BE2C (cell line): Measurements from ENCODE around the gene PEX10.

ENCODE experiments used
- DNase-seq: peaks from one replicate; pipeline ENCODE4 v3.0.0-alpha.2; 2020
- H3K27me3 ChIP-seq: fragments of 250-450 bp; sonication (Bioruptor Pico); 2 replicates; pipeline ENCODE4 v1.5.1; 2020; ENCODE audit warnings: mild to moderate bottlenecking
- H3K36me3 ChIP-seq: fragments of 250-450 bp; sonication (Bioruptor Pico); 2 replicates; pipeline ENCODE4 v1.5.1; 2020; ENCODE audit warnings: mild to moderate bottlenecking
- H3K4me1 ChIP-seq: fragments of 250-450 bp; sonication (Bioruptor Pico); 2 replicates; pipeline ENCODE4 v1.5.1; 2020
- H3K4me3 ChIP-seq: 2 replicates; pipeline ENCODE4 v1.5.1; 2011; ENCODE audit warnings: low read depth, low read length
- H3K9me3 ChIP-seq: fragments of 250-450 bp; sonication (Bioruptor Pico); 2 replicates; pipeline ENCODE4 v1.5.1; 2020
- CTCF ChIP-seq: IDR thresholded peaks from 2 replicates; pipeline ENCODE4 v1.5.1; 2012; ENCODE audit warnings: mild to moderate bottlenecking, low read depth, low read length

PEX10 gene

GRCh38 chr1:2457444-2457843 lies 45.1 kb upstream of the PEX10 start:
- TF ChIP-seq CTCF: no peak
- no peaks in the 10 kb centered on the region for H3K27me3 ChIP-seq
- H3K4me3 ChIP-seq: no peak overlapping the region

DNA sequence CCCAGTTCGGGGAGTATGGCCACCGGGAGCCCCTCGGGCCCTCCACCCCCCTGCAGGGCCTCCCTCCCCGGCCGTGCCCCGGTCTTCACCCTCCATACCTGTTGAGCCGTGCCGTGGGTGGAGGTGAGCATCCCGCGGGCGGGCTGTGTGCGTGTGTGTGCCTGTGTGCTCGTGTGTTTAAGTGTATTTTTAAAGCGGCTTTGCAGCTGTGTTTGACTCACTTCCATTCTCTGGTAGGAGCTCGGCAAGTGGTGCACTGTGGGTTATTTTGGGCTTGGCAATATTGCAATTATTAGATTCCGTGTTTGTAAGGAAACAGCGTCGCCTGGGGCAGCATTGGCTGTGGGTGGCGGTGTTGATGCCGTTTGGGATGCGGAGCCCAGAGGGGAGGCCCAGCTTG lies 43.4 kb upstream of the PEX10 start:
- DNase-seq: no peak
- H3K27me3 ChIP-seq: no peaks in the 10 kb centered on the region
- no peaks in the 10 kb centered on the region for H3K36me3 ChIP-seq
- H3K4me1 ChIP-seq: peaks cover 4% of the 10 kb centered on the region; the same call in 1 of the 2 replicates
- H3K4me3 ChIP-seq: no peak overlapping the region
- TF ChIP-seq CTCF: no peak
- no peaks in the 10 kb centered on the region for H3K9me3 ChIP-seq

More at GRCh38 chr1:2457444-2457843, 45.1 kb upstream of the PEX10 start:
- no peaks in the 10 kb centered on the region for H3K9me3 ChIP-seq
- peaks cover 4% of the 10 kb centered on the region; the same call in 1 of the 2 replicates for H3K4me1 ChIP-seq
- no peaks in the 10 kb centered on the region for H3K36me3 ChIP-seq
- DNase-seq: no peak

- no peak for DNase-seq
- no peaks in the 10 kb centered on the region for H3K9me3 ChIP-seq
- H3K4me3 ChIP-seq: no peak overlapping the region
- no peaks in the 10 kb centered on the region for H3K4me1 ChIP-seq
- TF ChIP-seq CTCF: no peak
- H3K36me3 ChIP-seq: no peaks in the 10 kb centered on the region
- no peaks in the 10 kb centered on the region for H3K27me3 ChIP-seq
These were observed 41.9 kb upstream of the PEX10 start for GRCh38 chr1:2454227-2454626.

DNA sequence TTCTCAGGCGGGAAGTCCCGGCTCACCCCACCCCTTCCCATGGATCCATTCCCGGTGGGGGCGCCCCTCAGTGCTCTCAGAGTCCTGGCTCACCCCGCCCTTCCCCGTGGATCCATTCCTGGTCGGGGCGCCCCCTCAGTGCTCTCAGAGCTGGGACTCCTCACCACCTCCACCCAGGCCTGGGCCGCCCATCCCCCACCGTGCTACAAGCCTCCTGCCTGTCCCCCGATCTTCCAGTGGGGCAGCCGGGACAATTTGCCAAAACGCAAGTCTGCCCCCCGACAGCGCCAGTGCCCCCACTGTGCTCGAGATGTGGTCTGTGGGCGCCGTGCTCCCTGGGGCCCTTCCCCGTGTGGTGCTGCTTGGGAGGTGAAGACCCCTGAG lies 40.6 kb upstream of the PEX10 start:
- Histone ChIP-seq H3K9me3 (no peaks in the 10 kb centered on the region), H3K4me3 (no peak overlapping the region), H3K36me3 (no peaks in the 10 kb centered on the region), H3K4me1 (no peaks in the 10 kb centered on the region), H3K27me3 (no peaks in the 10 kb centered on the region)
- no peak for DNase-seq
- TF ChIP-seq CTCF: no peak

GRCh38 chr1:2452201-2452931 lies 40.0 kb upstream of the PEX10 start:
- Histone ChIP-seq H3K9me3 (no peaks in the 10 kb centered on the region), H3K4me3 (no peak overlapping the region), H3K36me3 (no peaks in the 10 kb centered on the region), H3K27me3 (no peaks in the 10 kb centered on the region), H3K4me1 (no peaks in the 10 kb centered on the region)
- no peak for DNase-seq
- no peak for TF ChIP-seq CTCF

- Histone ChIP-seq H3K9me3 (no peaks in the 10 kb centered on the region), H3K27me3 (no peaks in the 10 kb centered on the region), H3K4me3 (no peak overlapping the region), H3K36me3 (no peaks in the 10 kb centered on the region), H3K4me1 (no peaks in the 10 kb centered on the region)
- TF ChIP-seq CTCF: no peak
- no peak for DNase-seq
These were observed 39.4 kb upstream of the PEX10 start for GRCh38 chr1:2451741-2452140.
